Adrenal gland (tissue), 12 donors: ENCODE data around the gene TDRKH. TPM values are rescaled to one million over a fixed set of nuclear protein-coding genes. Genes with fewer than 3 reads are reported as not detected.

ENCODE experiments used
- DNase-seq, 7 donors: peaks; one replicate each; pipeline ENCODE4 v3.0.0-alpha.2; 2019 to 2020
- H3K27ac ChIP-seq, 5 donors: fragments of 200-600 bp; sonication (generic) in 4 of 5; 1 replicate in 3 of 5; 2 replicates in 2 of 5; pipeline versions ENCODE4 v1.5.1 to v1.8.0; 2016 to 2020; ENCODE audit warnings: mild to moderate bottlenecking in 1 of 5
- H3K27me3 ChIP-seq: fragments of 200-600 bp; 2 replicates; pipeline ENCODE4 v1.8.0; 2021
- H3K36me3 ChIP-seq, 2 donors: fragments of 200-600 bp; replicated peaks in 1 of 2; 1 replicate in 1 of 2; 2 replicates in 1 of 2; pipeline versions ENCODE4 v1.5.1 to v1.8.0; 2018 to 2022
- H3K4me1 ChIP-seq, 2 donors: fragments of 200-600 bp; replicated peaks in 1 of 2; 1 replicate in 1 of 2; 2 replicates in 1 of 2; pipeline versions ENCODE4 v1.5.1 to v1.8.0; 2018 to 2021
- H3K4me3 ChIP-seq, 4 donors: fragments of 200-600 bp; sonication (generic) in 3 of 4; one replicate each; pipeline ENCODE4 v1.5.1; 2016 to 2018
- H3K9me3 ChIP-seq, 3 donors: fragments of 200-600 bp; sonication (generic) in 1 of 3; replicated peaks in 1 of 3; 1 replicate in 2 of 3; 2 replicates in 1 of 3; pipeline versions ENCODE4 v1.5.1 to v1.8.0; 2016 to 2021
- CTCF ChIP-seq, 6 experiments: fragments of 450-650 bp in 4 of 6; fragments of 200-600 bp in 2 of 6; sonication (generic) in 1 of 6; IDR thresholded peaks; 1 replicate in 5 of 6; 2 replicates in 1 of 6; pipeline versions ENCODE4 v1.5.1 to v1.8.0; 2016 to 2021; ENCODE audit warnings: antibody characterized with exemption in 6 of 6, mild to moderate bottlenecking in 2 of 6, moderate library complexity in 1 of 6
- POLR2A ChIP-seq, 2 donors: fragments of 450-650 bp; IDR thresholded peaks; one replicate each; pipeline ENCODE4 v1.6.1; 2017; ENCODE audit warnings: antibody characterized with exemption in 2 of 2, mild to moderate bottlenecking in 2 of 2, moderate library complexity in 1 of 2
- WGBS, 4 donors: extraction: QIAGEN DNeasy Blood & Tissue Kit in 2 of 4; methylation state at CpG; one replicate each; pipeline versions ENCODE4 v1.1.5 to v1.1.7; 2013 to 2017; 5-methylcytosine and 5-hydroxymethylcytosine counted together
- intact Hi-C, 2 donors: fragments of 100-400 bp; cut with DNase I; formaldehyde crosslinking; loops; one replicate each; pipeline versions ENCODE4 v1.14.1 to v1.15.0; 2022 to 2023
- polyA plus RNA-seq, 3 donors: library from polyadenylated mRNA; stranded (reverse); fragments of 200-250 nt in 2 of 3; fragments of 350-450 nt in 1 of 3; fragmentation: Illumina TruSeq in 1 of 3; extraction: RNeasy Lipid Tissue Mini Kit (QIAGEN cat#74804) in 1 of 3; gene quantifications; one replicate each; pipeline ENCODE4 v1.2.3, GENCODE V29; 2013 to 2014
- total RNA-seq, 9 donors: library from RNA; depleted of rRNA in 4 of 9; stranded (reverse); fragments of >200 nt in 4 of 9; fragments of 120-200 nt in 1 of 9; fragmentation: NEBNext Ultra II Directional in 1 of 9; extraction: Animal tissue kit (Norgen Biotek cat#: 25700) in 1 of 9; gene quantifications; one replicate each; pipeline versions ENCODE4 v1.1.0 to v1.2.4, GENCODE V29; 2013 to 2023
- donor health status: healthy with polysubstance abuse.
- donor health status: Bipolar disorder and iron deficiency.
- donor health status: DM: yes; HTN: yes; CAD: no.
- donor health status: DM: no; HTN: no; CAD: no.
- donor health status: DM: no; HTN: no; CAD: no.
- donor health status: DM: yes; HTN: yes; CAD: no.

The TDRKH gene
- total and polyA plus RNA-seq, 12 donors = 2.1 to 9.1 (median 5.8) TPM

DNA sequence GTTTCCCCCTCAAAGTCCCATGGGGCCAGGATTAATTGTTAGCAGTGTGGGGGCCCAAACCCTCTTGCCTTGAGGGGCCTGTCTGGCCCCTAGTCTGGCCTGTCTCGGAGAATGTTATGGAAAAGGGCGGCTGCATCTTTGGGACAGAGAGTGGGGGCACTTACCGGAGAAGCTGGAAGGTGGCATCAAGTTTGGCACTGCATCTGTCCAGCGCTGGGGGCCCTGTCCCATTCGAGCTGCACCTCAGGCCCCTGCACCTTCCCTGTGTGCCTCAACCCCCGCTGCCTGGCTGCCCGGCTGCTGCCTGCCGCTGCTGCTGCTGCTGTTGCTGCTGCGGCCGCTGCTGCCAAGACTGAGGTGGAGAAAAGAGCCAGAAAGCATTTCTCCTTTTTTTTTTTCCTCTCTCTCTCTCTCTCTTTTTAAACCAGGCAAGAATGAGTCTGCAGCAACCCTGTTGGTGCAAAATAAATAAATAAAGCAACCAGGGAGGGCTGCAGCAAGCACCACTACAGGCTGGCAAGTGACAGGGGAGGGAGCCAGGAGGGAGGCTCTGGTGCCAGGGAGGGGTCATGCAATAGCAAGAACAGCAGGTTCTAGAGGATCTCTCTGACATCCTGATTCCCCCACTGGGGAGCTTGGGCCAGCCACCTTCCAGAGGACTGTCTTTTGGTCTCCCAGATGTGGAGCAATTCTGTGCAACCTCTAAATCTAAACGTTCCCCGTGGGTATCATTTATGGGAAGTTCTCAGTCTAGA is 14.9 kb upstream of the TDRKH start, which contains the start of gene LINGO4:
Gene LINGO4 (minus strand): TSS at position 354 of the 755 bp plus-strand sequence. CDS start 2,715 bp downstream, outside the sequence.
- H3K27me3 ChIP-seq = no peaks in the 10 kb centered on the region
- DNase-seq = no peak
- intact Hi-C loops = no loop called here
- no peak within 1 kb of the TSS for H3K27ac ChIP-seq
- no peak within 1 kb of the TSS for H3K4me3 ChIP-seq
- H3K36me3 ChIP-seq = no peaks in the 10 kb centered on the region
- no peaks in the 10 kb centered on the region for H3K4me1 ChIP-seq
- no peaks in the 10 kb centered on the region for H3K9me3 ChIP-seq
- TF ChIP-seq CTCF (IDR thresholded peaks at IDR 0.05) (no peak), POLR2A (IDR thresholded peaks at IDR 0.05) (no peak)
- 59 to 72% (median 65%) methylated on average over 9 to 12 of the region's 12 CpGs for WGBS, 4 donors

GRCh38 chr1:151803915-151804314 is 13.6 kb upstream of the TDRKH start:
- no peak overlapping the region for H3K4me3 ChIP-seq
- H3K27ac ChIP-seq = no peak overlapping the region
- TF ChIP-seq CTCF (IDR thresholded peaks at IDR 0.05) = no peak
- TF ChIP-seq POLR2A (IDR thresholded peaks at IDR 0.05) = no peak
- no peaks in the 10 kb centered on the region for H3K27me3 ChIP-seq
- H3K9me3 ChIP-seq = no peaks in the 10 kb centered on the region
- no peak for DNase-seq
- 88 to 97% (median 95%) methylated on average over 3 of the region's 3 CpGs for WGBS, 4 donors
- H3K4me1 ChIP-seq = no peaks in the 10 kb centered on the region
- H3K36me3 ChIP-seq = no peaks in the 10 kb centered on the region
- intact Hi-C loops = no loop called here

DNA sequence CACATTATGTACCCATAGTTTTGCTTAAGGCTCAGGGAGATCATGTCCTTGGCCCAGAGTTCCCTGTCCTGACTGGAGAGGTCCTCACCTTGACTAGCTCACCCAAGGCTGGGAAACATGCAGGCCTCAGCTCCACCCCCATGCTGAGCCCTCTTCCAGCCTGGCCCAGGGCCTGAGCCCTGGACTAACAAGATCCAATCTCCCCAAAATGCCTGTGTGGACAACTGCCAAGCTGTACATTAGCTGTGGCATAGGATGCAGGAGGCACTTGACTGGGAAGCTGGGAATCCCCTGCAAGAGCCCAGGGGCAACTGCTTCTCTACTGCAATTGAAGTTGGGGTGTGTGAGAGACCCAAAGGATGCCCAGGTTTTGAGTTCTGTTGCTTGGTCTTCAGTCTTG is 12.9 kb upstream of the TDRKH start:
- intact Hi-C loops = no loop called here

GRCh38 chr1:151802372-151802771 is 12.1 kb upstream of the TDRKH start:
- Histone ChIP-seq H3K36me3 (no peaks in the 10 kb centered on the region), H3K4me1 (no peaks in the 10 kb centered on the region), H3K27ac (no peak overlapping the region), H3K9me3 (no peaks in the 10 kb centered on the region), H3K4me3 (no peak overlapping the region), H3K27me3 (no peaks in the 10 kb centered on the region)
- intact Hi-C loops = no loop called here
- no peak for DNase-seq
- WGBS, 4 donors = 89 to 100% (median 94%) methylated on average over 3 to 5 of the region's 5 CpGs
- no peak for TF ChIP-seq POLR2A (IDR thresholded peaks at IDR 0.05)
- no peak for TF ChIP-seq CTCF (IDR thresholded peaks at IDR 0.05)

More for the DNA sequence above, 12.9 kb upstream of the TDRKH start:
- H3K27me3 ChIP-seq = no peaks in the 10 kb centered on the region
- no peak overlapping the region for H3K4me3 ChIP-seq
- no peak overlapping the region for H3K27ac ChIP-seq
- no peaks in the 10 kb centered on the region for H3K9me3 ChIP-seq
- TF ChIP-seq POLR2A (IDR thresholded peaks at IDR 0.05) = no peak
- no peak for TF ChIP-seq CTCF (IDR thresholded peaks at IDR 0.05)
- DNase-seq = peak in 1 of 7 donors; percentile 42
- H3K36me3 ChIP-seq = no peaks in the 10 kb centered on the region
- H3K4me1 ChIP-seq = no peaks in the 10 kb centered on the region
